CD4-positive, alpha-beta T cell treated with Interleukin-21 for 1 hour (primary cell): ENCODE results near the gene CPSF3.
A peak's percentile ranks its signal among the peaks of the same experiment; 100 is the strongest.

ENCODE experiments used
- DNase-seq: peaks from one replicate; pipeline ENCODE4 v3.0.0-alpha.2; 2020

The CPSF3 gene

DNA sequence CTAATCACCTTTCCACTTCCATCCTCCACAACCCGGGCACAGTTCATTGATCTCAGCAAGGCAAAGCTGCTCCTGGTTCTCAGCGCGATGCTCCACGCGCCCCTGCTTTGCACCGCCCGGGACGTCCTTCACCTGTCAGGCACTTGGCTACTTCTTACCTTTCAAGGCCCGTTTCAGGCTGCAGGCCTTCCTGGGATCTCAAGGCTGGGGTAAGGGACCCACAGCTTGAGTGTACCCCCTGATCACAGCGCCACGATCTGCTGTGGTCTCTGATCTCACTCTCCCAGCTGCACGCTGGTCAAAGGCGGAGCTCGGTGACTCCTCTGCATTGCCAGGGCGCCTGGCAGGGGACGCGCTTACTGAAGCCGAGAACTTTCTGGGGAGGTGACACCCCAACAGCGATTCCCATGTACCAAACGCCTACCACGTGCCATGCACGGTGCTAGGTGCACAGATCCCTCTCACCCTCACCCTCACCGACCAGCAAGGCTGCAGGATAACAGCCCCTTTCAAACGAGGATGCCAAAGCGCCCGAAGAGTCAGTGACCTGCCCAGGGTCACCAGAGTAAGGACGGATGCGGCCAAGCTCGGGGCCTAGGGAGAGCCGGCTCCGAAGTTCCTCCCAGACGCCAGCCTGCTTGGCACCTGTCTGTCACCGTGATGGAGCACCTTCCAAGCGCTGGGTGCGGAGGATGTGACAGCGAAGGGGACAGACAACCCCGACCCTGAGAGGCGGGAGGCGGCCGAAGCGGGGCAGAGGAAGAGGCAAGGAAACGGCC lies 944 bp upstream of the CPSF3 start:
- peak; percentile 50 for DNase-seq

GRCh38 chr2:9423922-9424272 lies 443 bp downstream of the CPSF3 start:
- peak; percentile 28 for DNase-seq

GRCh38 chr2:9424447-9425164 lies 1.2 kb downstream of the CPSF3 start:
- no peak for DNase-seq

DNA sequence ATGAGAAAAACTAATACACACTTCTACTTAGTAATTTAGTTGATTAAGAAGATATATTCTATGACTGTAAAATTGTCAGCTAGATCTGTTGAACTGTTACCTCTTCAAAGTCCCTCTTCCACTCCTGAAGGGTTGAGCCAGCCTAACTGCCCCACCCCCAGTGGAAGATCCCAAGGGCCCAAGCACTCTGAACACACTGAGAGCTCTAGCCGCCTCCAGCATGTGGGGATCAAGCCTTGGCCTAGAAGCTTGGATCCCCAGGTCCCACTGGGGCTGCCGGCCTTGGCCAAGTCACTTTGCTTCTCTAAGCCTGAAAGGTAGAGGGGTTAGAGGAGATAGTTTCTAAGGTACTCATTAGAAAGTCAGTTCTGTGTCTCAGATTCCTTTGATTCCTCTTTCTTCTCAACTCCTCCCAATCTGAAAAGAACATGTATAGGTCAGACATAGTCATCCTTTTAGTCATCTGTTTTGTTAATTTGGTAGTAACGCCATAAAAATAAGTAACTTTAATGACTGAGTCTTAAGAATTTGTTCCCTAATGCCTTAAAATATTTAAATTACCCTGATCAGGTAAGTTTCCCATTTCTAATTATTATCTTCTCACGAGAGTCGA lies 5.6 kb downstream of the CPSF3 start:
- DNase-seq = no peak

DNA sequence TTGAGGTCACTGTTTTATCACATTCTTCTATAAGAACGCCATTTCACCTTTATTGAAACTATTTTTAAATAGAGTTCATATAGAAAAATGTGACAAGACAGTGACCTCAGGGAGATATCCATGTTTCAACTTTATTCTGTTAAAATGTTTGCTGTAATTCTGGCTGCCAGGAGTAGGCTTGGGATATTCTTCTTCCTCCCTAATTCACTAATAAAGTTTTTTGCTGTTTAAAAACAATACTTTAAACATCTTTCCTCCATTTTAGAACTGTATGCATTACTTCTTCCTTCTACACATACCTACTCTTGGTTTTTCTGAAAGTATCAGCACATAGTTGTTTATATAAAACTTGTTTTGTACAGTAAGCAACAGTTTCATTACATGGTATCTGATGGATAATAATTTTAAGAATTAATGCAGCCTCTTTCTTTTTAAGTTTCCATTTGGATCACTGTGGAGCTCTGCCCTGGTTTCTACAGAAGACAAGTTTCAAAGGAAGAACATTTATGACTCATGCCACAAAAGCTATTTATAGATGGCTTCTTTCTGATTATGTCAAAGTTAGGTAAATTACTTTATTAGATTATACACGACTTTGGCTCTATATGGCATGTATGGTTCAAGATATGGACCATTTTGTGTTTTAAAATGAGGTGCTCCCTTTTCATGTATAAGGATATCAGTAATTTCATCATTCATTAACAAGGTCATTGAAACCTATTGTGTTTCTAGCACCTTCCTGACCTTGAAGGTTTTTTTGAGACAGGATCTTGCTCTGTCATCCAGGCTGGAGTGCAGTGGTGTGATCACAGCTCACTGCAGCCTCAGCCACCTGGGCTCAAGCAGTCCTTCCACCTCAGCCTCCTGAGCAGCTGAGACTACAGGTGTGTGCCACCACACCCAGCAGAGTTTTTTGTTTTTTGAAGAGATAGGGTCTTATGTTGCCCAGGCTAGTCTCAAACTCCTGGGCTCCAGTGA lies 7.2 kb downstream of the CPSF3 start:
- no peak for DNase-seq

DNA sequence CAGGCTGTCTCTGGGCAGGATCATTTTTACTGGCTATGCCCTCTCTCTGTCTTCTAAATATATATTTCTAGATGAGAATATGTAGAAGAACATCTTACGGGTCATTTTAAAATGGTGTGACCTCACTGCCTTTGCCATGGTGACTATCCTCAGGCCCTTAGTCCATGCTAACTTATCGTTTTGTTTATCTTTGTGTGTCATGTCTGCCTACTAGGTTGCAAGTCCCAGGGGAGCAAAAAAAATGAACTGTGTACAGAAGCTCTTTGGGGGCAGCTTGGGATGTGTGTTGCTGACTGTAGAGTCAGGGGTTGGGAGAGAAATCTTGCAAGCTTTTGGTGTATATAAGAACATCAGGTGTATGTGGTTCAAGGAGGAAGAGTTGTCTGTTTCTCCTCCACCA lies 11.0 kb downstream of the CPSF3 start:
- no peak for DNase-seq

GRCh38 chr2:9439536-9439935 lies 16.1 kb downstream of the CPSF3 start:
- no peak for DNase-seq

DNA sequence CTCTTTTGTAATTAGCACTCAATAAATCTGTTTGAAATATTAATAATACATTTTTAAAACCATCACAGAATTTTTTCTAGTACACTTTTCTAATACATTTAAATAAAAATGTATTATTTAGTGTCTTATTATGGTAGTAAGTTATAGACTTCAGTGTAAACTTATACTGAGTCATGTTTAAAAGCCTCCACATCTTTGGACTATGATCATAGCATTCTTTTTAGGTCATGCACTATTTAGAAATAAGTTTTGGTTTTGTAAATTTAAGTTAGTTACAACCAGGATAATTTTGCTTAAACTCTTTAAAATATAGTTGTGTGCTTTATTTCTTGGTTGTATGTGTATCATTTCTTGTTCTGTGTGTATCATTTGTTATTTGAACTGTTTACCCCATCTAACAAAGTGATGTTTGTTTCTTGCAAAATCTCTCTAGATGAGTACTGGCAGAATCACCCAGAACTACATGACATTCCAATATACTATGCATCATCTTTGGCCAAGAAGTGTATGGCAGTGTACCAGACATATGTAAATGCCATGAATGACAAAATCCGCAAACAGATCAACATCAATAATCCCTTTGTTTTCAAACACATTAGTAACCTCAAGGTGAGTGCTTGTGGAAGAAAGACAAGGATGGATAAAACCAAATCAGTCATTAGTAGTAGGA lies 16.7 kb downstream of the CPSF3 start:
- DNase-seq = no peak

GRCh38 chr2:9441556-9441955 lies 18.1 kb downstream of the CPSF3 start:
- no peak for DNase-seq

DNA sequence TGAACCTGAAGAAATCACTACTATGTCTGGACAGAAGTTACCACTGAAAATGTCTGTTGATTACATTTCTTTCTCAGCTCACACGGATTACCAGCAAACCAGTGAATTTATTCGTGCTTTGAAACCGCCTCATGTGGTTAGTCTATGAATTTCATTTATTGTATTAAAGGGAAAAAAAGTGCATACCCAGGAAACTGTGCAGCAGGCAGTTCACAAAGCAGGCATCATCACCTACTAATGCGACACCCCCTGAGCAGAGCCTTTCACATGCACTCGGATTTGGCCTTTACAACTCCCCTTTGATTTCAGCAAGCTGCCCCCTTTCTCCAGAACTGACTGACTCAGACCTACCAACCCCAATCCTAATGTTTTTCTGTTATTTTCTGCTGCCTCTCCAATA lies 20.1 kb downstream of the CPSF3 start:
- DNase-seq = no peak

DNA sequence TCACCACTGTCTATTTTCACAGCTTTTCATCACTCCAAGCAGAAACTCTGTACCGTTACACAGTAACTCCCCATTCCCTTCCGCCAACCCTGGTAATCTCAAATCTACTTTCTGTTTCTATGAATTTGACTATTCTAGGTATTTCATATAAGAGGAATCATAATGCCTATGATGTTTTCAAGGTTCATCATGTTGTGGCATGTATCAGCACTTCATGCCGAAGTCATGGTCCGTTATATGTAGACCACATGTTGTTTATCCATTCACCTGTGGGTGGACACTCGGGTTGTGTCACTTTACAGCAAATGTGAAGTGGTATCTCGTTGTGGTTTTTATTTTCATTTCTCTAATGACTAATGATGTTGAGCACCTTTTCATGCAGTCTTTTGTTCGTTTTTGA lies 21.6 kb downstream of the CPSF3 start:
- no peak for DNase-seq

GRCh38 chr2:9451231-9451630 lies 27.8 kb downstream of the CPSF3 start:
- DNase-seq = no peak

DNA sequence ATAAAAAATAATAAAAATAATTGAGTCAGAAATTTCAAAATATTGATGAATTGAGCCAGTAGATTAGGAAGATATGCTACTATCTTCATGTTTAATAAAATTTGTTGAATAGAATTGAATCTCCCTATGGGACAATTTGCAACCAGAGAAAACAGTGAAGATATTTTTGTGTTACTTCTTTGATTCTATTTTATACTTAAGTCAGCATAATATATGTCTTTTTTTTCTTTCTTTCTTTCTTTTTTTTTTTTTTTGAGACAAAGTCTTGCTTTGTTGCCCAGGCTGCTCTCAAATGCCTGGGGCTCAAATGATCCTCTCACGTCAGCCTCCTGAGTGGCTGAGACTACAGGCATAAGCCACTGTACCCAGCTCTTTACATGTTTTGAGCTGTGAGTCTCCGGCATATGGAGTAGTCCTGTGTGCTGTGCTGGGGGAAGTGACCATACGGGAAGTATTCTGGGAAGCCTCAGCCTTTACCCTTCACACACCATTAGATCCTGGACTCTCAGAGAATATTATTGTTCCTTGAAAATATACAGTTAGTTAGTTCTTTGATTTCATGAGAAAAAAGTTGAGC lies 37.1 kb downstream of the CPSF3 start:
- no peak for DNase-seq

DNA sequence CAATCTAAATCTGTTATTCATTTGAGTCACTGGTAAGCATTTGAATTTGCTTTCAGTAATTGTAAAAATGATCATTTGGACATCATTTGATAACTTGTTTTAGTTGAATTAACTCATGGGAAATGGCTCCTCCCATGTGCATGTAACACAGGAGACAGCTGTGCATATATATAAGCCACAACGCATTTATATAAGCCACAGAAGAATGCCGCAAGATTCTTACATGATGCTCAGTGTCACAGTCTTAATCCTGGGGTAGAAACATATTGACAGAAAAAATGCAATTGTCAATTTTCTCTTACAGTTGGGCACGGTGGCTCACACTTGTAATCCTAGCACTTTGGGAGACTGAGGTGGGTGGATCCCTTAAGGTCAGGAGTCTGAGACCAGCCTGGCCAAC lies 37.6 kb downstream of the CPSF3 start:
- DNase-seq = no peak

GRCh38 chr2:9462313-9462712 lies 38.9 kb downstream of the CPSF3 start:
- DNase-seq = no peak

DNA sequence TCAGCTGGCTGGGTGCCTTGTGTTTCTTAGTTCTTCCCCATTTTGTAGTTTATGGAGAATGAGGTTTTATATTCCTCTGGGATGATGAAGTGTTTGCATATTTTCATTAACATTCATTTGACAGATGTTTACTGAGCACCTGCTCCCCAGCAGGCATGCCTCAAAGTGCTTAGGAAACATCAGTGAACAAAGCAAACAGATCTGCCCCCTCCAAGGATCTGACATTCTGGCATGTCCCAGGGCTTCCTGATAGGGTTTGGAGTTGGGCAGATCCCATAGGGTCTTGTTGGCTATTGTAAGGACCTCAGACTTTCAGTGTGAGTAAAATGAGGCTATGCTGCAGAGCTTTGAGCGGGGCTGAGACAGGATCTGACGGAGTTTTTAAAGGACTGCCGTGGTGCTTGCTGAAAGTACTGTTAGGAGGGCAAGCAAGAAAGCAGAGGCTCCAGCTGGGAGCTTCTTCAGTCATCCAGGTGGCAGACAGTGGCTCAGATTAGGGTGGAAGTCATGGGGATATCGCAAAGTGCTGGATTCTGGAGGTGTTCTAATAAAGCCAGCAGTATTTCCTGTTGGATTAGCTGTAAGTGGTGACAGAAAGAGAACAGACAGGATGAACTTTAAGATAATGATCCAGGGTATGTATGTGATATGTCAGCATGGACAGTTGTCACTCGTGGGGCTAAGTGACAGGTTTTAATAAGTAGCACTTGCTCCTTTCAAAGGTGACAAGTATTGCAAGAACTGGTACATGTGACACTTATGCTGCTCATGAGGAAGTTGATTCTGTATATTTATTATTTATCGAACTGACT lies 39.6 kb downstream of the CPSF3 start:
- no peak for DNase-seq

GRCh38 chr2:9463698-9464034 lies 40.2 kb downstream of the CPSF3 start:
- DNase-seq = no peak

DNA sequence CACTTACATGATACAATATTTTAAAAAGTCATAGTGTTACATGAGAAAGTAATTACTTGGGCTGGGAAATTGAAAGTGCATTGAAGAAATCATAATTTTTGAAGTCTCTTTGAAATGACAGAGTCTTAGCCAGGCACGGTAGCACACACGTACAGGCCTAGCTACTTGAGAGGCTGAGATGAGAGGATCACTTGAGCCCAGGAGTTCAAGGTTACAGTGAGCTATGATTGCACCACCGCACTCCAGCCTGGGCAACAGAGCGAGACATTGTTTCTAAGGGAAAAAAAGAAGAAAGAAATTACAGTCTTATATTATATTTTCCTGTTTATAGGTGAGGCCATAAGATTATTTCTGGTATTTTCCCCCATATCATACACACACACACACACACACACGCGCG lies 41.7 kb downstream of the CPSF3 start:
- DNase-seq = no peak

GRCh38 chr2:9466147-9466683 lies 42.8 kb downstream of the CPSF3 start:
- no peak for DNase-seq

DNA sequence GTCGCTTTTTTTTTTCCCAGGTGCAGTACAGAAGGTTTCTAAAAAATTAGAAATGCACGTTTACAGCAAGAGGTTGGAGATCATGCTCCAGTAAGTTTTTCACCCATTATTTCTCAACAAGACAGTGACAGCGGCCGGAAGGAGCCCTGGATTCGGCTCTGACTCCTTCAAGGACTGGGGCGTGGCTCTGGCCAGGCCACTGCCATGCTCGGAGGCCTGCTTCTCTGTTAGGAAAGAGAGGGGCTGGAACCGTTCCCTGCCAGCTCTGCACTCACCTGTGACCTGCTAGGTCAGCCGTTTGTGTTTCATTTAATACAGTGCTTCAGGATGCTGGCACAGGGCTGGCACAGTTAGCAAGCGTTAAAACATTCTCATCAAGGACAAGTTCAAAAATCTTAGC lies 44.2 kb downstream of the CPSF3 start:
- no peak for DNase-seq

- DNase-seq = no peak
These were observed 47.8 kb downstream of the CPSF3 start for GRCh38 chr2:9471206-9471605.
